ENCODE data around the gene PIPOX. TPM values are rescaled to one million over a fixed set of nuclear protein-coding genes. Genes with fewer than 3 reads are reported as not detected.

The PIPOX gene
- total RNA-seq, 1 donor = 1.4 TPM

- H3K9me3 ChIP-seq (ENCODE audit: low read depth, low read length) = no peaks in the 10 kb centered on the region
- H3K36me3 ChIP-seq (ENCODE audit: insufficient read depth, low read length) = no peaks in the 10 kb centered on the region
- no peaks in the 10 kb centered on the region for H4K20me1 ChIP-seq (ENCODE audit: insufficient read depth, low read length)
- DNase-seq (ENCODE audit: insufficient read length, low spot score, missing footprints) = no peak
- no peak overlapping the region for H3K4me3 ChIP-seq (ENCODE audit: insufficient read depth, low read length)
- H3K4me1 ChIP-seq (ENCODE audit: insufficient read depth, low read length) = peaks cover 20% of the 10 kb centered on the region
- peaks cover 29% of the 10 kb centered on the region for H3K27me3 ChIP-seq (ENCODE audit: insufficient read depth, low read length)
- H3K4me2 ChIP-seq (ENCODE audit: insufficient read depth, low read length) = no peak overlapping the region
- H3K27ac ChIP-seq (ENCODE audit: low read depth, low read length) = no peak overlapping the region
- H2AFZ ChIP-seq (ENCODE audit: low read length) = no peak overlapping the region
- no peaks in the 10 kb centered on the region for H3K79me2 ChIP-seq (ENCODE audit: insufficient read depth, low read length)
- no peak for TF ChIP-seq CTCF (IDR thresholded peaks at IDR 0.05; ENCODE audit: extremely low read depth, low read depth, low read length)
Observed at GRCh38 chr17:29051731-29052130, 8.8 kb downstream of the PIPOX start.

GRCh38 chr17:29054835-29055234, 11.9 kb downstream of the PIPOX start:
- no peak for TF ChIP-seq CTCF (IDR thresholded peaks at IDR 0.05; ENCODE audit: extremely low read depth, low read depth, low read length)
- Histone ChIP-seq H4K20me1 (ENCODE audit: insufficient read depth, low read length) (no peaks in the 10 kb centered on the region), H3K9me3 (ENCODE audit: low read depth, low read length) (no peaks in the 10 kb centered on the region), H3K36me3 (ENCODE audit: insufficient read depth, low read length) (no peaks in the 10 kb centered on the region), H3K4me2 (ENCODE audit: insufficient read depth, low read length) (no peak overlapping the region), H3K79me2 (ENCODE audit: insufficient read depth, low read length) (no peaks in the 10 kb centered on the region), H3K4me1 (ENCODE audit: insufficient read depth, low read length) (peaks cover 1% of the 10 kb centered on the region), H3K4me3 (ENCODE audit: insufficient read depth, low read length) (no peak overlapping the region), H3K27me3 (ENCODE audit: insufficient read depth, low read length) (peaks cover 33% of the 10 kb centered on the region), H3K27ac (ENCODE audit: low read depth, low read length) (no peak overlapping the region), H2AFZ (ENCODE audit: low read length) (no peak overlapping the region)
- DNase-seq (ENCODE audit: insufficient read length, low spot score, missing footprints) = no peak

- no peaks in the 10 kb centered on the region for H3K4me1 ChIP-seq (ENCODE audit: insufficient read depth, low read length)
- no peak for TF ChIP-seq CTCF (IDR thresholded peaks at IDR 0.05; ENCODE audit: extremely low read depth, low read depth, low read length)
- no peak overlapping the region for H3K27ac ChIP-seq (ENCODE audit: low read depth, low read length)
- no peaks in the 10 kb centered on the region for H3K9me3 ChIP-seq (ENCODE audit: low read depth, low read length)
- H3K36me3 ChIP-seq (ENCODE audit: insufficient read depth, low read length) = no peaks in the 10 kb centered on the region
- no peak for DNase-seq (ENCODE audit: insufficient read length, low spot score, missing footprints)
- H3K4me3 ChIP-seq (ENCODE audit: insufficient read depth, low read length) = no peak overlapping the region
- H3K4me2 ChIP-seq (ENCODE audit: insufficient read depth, low read length) = no peak overlapping the region
- H3K79me2 ChIP-seq (ENCODE audit: insufficient read depth, low read length) = no peaks in the 10 kb centered on the region
- H4K20me1 ChIP-seq (ENCODE audit: insufficient read depth, low read length) = no peaks in the 10 kb centered on the region
- H3K27me3 ChIP-seq (ENCODE audit: insufficient read depth, low read length) = peaks cover 33% of the 10 kb centered on the region
- H2AFZ ChIP-seq (ENCODE audit: low read length) = no peak overlapping the region
Observed at GRCh38 chr17:29057361-29057760, 14.4 kb downstream of the PIPOX start.

- H3K4me2 ChIP-seq (ENCODE audit: insufficient read depth, low read length) = no peak overlapping the region
- H3K27me3 ChIP-seq (ENCODE audit: insufficient read depth, low read length) = peaks cover 27% of the 10 kb centered on the region
- H2AFZ ChIP-seq (ENCODE audit: low read length) = no peak overlapping the region
- no peak overlapping the region for H3K27ac ChIP-seq (ENCODE audit: low read depth, low read length)
- H3K9me3 ChIP-seq (ENCODE audit: low read depth, low read length) = no peaks in the 10 kb centered on the region
- H3K79me2 ChIP-seq (ENCODE audit: insufficient read depth, low read length) = no peaks in the 10 kb centered on the region
- no peak for DNase-seq (ENCODE audit: insufficient read length, low spot score, missing footprints)
- no peaks in the 10 kb centered on the region for H3K36me3 ChIP-seq (ENCODE audit: insufficient read depth, low read length)
- no peak overlapping the region for H3K4me3 ChIP-seq (ENCODE audit: insufficient read depth, low read length)
- H4K20me1 ChIP-seq (ENCODE audit: insufficient read depth, low read length) = no peaks in the 10 kb centered on the region
- TF ChIP-seq CTCF (IDR thresholded peaks at IDR 0.05; ENCODE audit: extremely low read depth, low read depth, low read length) = no peak
- no peaks in the 10 kb centered on the region for H3K4me1 ChIP-seq (ENCODE audit: insufficient read depth, low read length)
Observed at GRCh38 chr17:29058391-29058790, 15.4 kb downstream of the PIPOX start.

Data from osteoblast (primary cell).